HepG2 (cell line): ENCODE measurements around the gene ACTR3. TPM values are rescaled to one million over a fixed set of nuclear protein-coding genes. Genes with fewer than 3 reads are reported as not detected.

Source experiments
- ASH2L ChIP-seq: fragments of 300-600, 200-600 bp; sonication (generic); IDR thresholded peaks from 2 replicates; pipeline ENCODE4 v1.7.0; 2017; ENCODE audit warnings: low read depth, mild to moderate bottlenecking, moderate library complexity, mixed read lengths, low read length; ENCODE audit not compliant: insufficient read length
- BHLHE40 ChIP-seq: IDR thresholded peaks from 2 replicates; pipeline ENCODE4 v1.6.1; 2011; ENCODE audit warnings: low read length, improper control_type of control experiment
- CREM ChIP-seq, 2 experiments: sonication (generic) in 1 of 2; formaldehyde crosslinking in 1 of 2; IDR thresholded peaks; 2 replicates each; pipeline versions ENCODE4 v1.4.0 to v1.6.1; 2016 to 2020; ENCODE audit warnings: antibody characterized with exemption in 1 of 2, mild to moderate bottlenecking in 1 of 2, missing genetic modification reagents in 1 of 2
- EP300 ChIP-seq, 3 experiments: sonication (generic) in 1 of 3; formaldehyde crosslinking in 1 of 3; IDR thresholded peaks; 2 replicates each; pipeline versions ENCODE4 v1.5.1 to v1.6.1; 2011 to 2020; ENCODE audit warnings: low read depth in 2 of 3, low read length in 2 of 3, borderline replicate concordance in 1 of 3, improper control_type of control experiment in 1 of 3, mild to moderate bottlenecking in 1 of 3, missing genetic modification reagents in 1 of 3, moderate library complexity in 1 of 3
- FOXA1 ChIP-seq, 2 experiments: fragments of 450-650 bp in 1 of 2; sonication (generic) in 1 of 2; formaldehyde crosslinking in 1 of 2; IDR thresholded peaks; 2 replicates each; pipeline versions ENCODE4 v1.4.0 to v1.6.1; 2016 to 2020; ENCODE audit warnings: missing genetic modification reagents in 1 of 2
- GABPA ChIP-seq, 2 experiments: IDR thresholded peaks; 2 replicates each; pipeline ENCODE4 v1.6.1; 2011 to 2016; ENCODE audit warnings: low read depth in 2 of 2, low read length in 1 of 2, missing biosample characterization in 1 of 2, missing genetic modification characterization in 1 of 2
- GATAD2A ChIP-seq: IDR thresholded peaks from 2 replicates; pipeline ENCODE4 v1.6.1; 2016
- HNF4A ChIP-seq: sonication (generic); formaldehyde crosslinking; IDR thresholded peaks from 2 replicates; pipeline ENCODE4 v1.4.0; 2020; ENCODE audit warnings: missing genetic modification reagents
- MTF2 ChIP-seq: sonication (generic); formaldehyde crosslinking; IDR thresholded peaks from 2 replicates; pipeline ENCODE4 v1.5.0; 2020; ENCODE audit warnings: missing genetic modification reagents, borderline replicate concordance
- NR2C2 ChIP-seq: sonication (generic); formaldehyde crosslinking; IDR thresholded peaks from 2 replicates; pipeline ENCODE4 v1.4.0; 2020; ENCODE audit warnings: missing genetic modification reagents, mild to moderate bottlenecking, moderate library complexity, borderline replicate concordance
- SIN3A ChIP-seq: IDR thresholded peaks from 2 replicates; pipeline ENCODE4 v1.6.1; 2011; ENCODE audit warnings: low read depth, mild to moderate bottlenecking, control low read depth, low read length, borderline replicate concordance
- SOX13 ChIP-seq, 3 experiments: fragments of 450-650 bp in 1 of 3; sonication (generic) in 1 of 3; formaldehyde crosslinking in 1 of 3; IDR thresholded peaks in 2 of 3; conservative IDR thresholded peaks in 1 of 3; 2 replicates each; pipeline versions ENCODE4 v1.5.0 to v1.6.1; 2016 to 2020; ENCODE audit warnings: antibody characterized with exemption in 1 of 3, mild to moderate bottlenecking in 1 of 3, missing compliant biosample characterization in 1 of 3, missing genetic modification reagents in 1 of 3, moderate library complexity in 1 of 3
- SRY ChIP-seq: sonication (generic); formaldehyde crosslinking; IDR thresholded peaks from 2 replicates; pipeline ENCODE4 v1.8.0; 2022; ENCODE audit warnings: mild to moderate bottlenecking, missing genetic modification reagents
- TGIF2 ChIP-seq: IDR thresholded peaks from 2 replicates; pipeline ENCODE4 v1.6.1; 2016; ENCODE audit warnings: control low read depth, missing compliant biosample characterization
- ZFYVE20 ChIP-seq: sonication (generic); formaldehyde crosslinking; IDR thresholded peaks from 2 replicates; pipeline ENCODE4 v1.8.0; 2023; ENCODE audit warnings: low read depth, mild to moderate bottlenecking, moderate library complexity, missing genetic modification reagents, borderline replicate concordance
- ZNF292 ChIP-seq: sonication (generic); formaldehyde crosslinking; IDR thresholded peaks from 2 replicates; pipeline ENCODE4 v1.8.1; 2022; ENCODE audit warnings: mild to moderate bottlenecking, low read depth, missing genetic modification reagents, borderline replicate concordance
- ZNF337 ChIP-seq: sonication (generic); formaldehyde crosslinking; IDR thresholded peaks from 2 replicates; pipeline ENCODE4 v1.5.1; 2020; ENCODE audit warnings: missing genetic modification reagents, low read depth, mild to moderate bottlenecking, borderline replicate concordance
- ZNF367 ChIP-seq: sonication (generic); formaldehyde crosslinking; IDR thresholded peaks from 2 replicates; pipeline ENCODE4 v1.4.0; 2020; ENCODE audit warnings: missing genetic modification reagents, borderline replicate concordance
- ZNF567 ChIP-seq: sonication (generic); formaldehyde crosslinking; IDR thresholded peaks from 2 replicates; pipeline ENCODE4 v1.8.1; 2023; ENCODE audit warnings: mild to moderate bottlenecking, missing genetic modification reagents, borderline replicate concordance
- polyA plus RNA-seq, 8 experiments: library from polyadenylated mRNA; depleted of rRNA in 3 of 8; stranded (reverse) in 7 of 8; unstranded in 1 of 8; fragments of >200 nt; fragmentation: Illumina TruSeq in 4 of 8; extraction: Trizol in 4 of 8; gene quantifications; 2 replicates each; pipeline versions ENCODE4 v1.2.1 to v1.2.3, GENCODE V29; 2011 to 2016; ENCODE audit warnings: low read depth in 4 of 8, missing spikeins in 1 of 8, mixed read lengths in 1 of 8; ENCODE audit not compliant: insufficient read depth in 1 of 8
- total RNA-seq, 5 experiments: library from RNA; depleted of rRNA; stranded (reverse); fragments of >200 nt; fragmentation: Illumina TruSeq; extraction: Trizol; gene quantifications; 2 replicates each; pipeline ENCODE4 v1.2.3, GENCODE V29; 2016; ENCODE audit warnings: low read depth in 1 of 5
- TF ChIP-seq, protein P1 (sequence below): sonication (generic); IDR thresholded peaks from 2 replicates; pipeline ENCODE4 v1.6.1; 2016; ENCODE audit warnings: low read depth, borderline replicate concordance
- TF ChIP-seq, protein P2 (sequence below): sonication (generic); formaldehyde crosslinking; IDR thresholded peaks from 2 replicates; pipeline ENCODE4 v1.8.0; 2022; ENCODE audit warnings: mild to moderate bottlenecking, missing genetic modification reagents, moderate library complexity
- TF ChIP-seq, protein P3 (sequence below): IDR thresholded peaks from 2 replicates; pipeline ENCODE4 v1.6.1; 2012; ENCODE audit warnings: inconsistent platforms
- TF ChIP-seq, protein P4 (sequence below): sonication (generic); formaldehyde crosslinking; conservative IDR thresholded peaks from 2 replicates; pipeline ENCODE4 v1.4.0; 2020; ENCODE audit warnings: missing genetic modification reagents

Gene ACTR3
- total and polyA plus RNA-seq, 2 of the 13 experiments (the other 11 are each of a cell fraction or from before 2014, with no cell fraction given), result 123 to 225 TPM

DNA sequence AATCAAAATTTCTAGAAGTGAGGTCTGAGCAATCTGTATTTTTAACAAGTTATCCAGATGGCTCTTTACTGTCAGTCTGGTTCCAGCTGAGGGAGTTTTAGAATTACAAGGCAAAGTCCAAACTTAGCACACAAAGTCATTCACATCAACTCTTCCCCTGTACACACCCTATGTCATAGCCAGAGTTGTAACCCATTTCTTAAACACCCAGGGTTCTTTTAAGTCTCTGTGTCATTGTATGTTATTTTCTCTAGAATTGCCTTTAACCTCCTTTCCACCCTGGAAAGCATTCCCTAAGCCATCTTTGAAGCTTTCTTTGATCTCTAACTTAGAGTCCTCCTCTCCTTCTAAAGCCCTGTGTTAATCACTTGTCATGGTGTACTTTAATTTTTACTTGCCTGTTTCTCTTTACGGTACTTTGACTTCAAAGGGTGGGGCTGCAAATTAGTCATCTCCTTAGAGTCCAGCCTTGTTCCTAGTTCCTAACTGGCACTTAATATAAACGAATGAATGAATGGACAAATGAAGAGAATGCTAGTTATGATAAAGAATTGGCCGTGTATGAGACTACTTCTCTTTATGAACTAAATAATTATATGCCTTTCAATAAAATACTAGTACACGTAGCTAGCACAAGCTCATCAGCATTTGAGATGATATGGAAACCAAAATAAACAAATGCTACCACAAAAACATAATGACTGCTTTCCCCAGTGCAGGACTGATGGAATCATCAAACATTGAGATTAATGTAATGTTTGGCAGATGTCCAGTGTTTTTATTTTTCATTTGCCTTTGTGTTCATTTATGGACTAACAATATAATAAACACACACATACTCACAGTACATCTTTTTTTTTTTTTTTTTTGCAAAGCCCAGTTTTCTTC is 11.9 kb upstream of the ACTR3 start (continued):
- TF ChIP-seq EP300 (IDR thresholded peaks at IDR 0.05; ENCODE audit: low read depth in 2 of 2, low read length in 2 of 2) (0 out of 4 replicates have a peak, but pooled peaks of 1 of the 2 experiments have one; percentile 25), EP300 (CRISPR knock-in tag; IDR thresholded peaks at IDR 0.05; ENCODE audit: borderline replicate concordance) (no peak), GATAD2A (CRISPR knock-in tag) (peak; percentile 51; the same call in 1 of the 2 replicates), SOX13 (IDR thresholded peaks at IDR 0.05) (no peak), SOX13 (CRISPR knock-in tag; conservative IDR thresholded peaks at IDR 0.05 in 1 of 2, IDR thresholded peaks at IDR 0.05 in 1 of 2) (peak in 1 of 2 experiments; percentile 18; a peak in 1 of 4 replicates), ZNF567 (CRISPR knock-in tag) (no peak), MTF2 (CRISPR knock-in tag) (no peak), TGIF2 (0 out of 2 replicates have a peak, but pooled peaks have one; percentile 20), NR2C2 (CRISPR knock-in tag) (no peak), ZFYVE20 (CRISPR knock-in tag) (no peak), CREM (IDR thresholded peaks at IDR 0.05) (peak; percentile 25; the same call in 1 of the 2 replicates), CREM (CRISPR knock-in tag; IDR thresholded peaks at IDR 0.05) (no peak), ZNF337 (no peak), HNF4A (CRISPR knock-in tag) (peak; percentile 79), BHLHE40 (0 out of 2 replicates have a peak, but pooled peaks have one; percentile 10), GABPA (IDR thresholded peaks at IDR 0.05; ENCODE audit: low read depth, low read length) (no peak), GABPA (CRISPR knock-in tag; IDR thresholded peaks at IDR 0.05; ENCODE audit: low read depth) (no peak), ZNF367 (CRISPR knock-in tag) (no peak), ZNF292 (no peak; the same call in 1 of the 2 replicates), SRY (no peak), ASH2L (peak; percentile 35), FOXA1 (IDR thresholded peaks at IDR 0.05) (no peak), FOXA1 (CRISPR knock-in tag; IDR thresholded peaks at IDR 0.05) (peak; percentile 33; the same call in 1 of the 2 replicates), SIN3A (no peak)
- TF ChIP-seq, protein P1, sequence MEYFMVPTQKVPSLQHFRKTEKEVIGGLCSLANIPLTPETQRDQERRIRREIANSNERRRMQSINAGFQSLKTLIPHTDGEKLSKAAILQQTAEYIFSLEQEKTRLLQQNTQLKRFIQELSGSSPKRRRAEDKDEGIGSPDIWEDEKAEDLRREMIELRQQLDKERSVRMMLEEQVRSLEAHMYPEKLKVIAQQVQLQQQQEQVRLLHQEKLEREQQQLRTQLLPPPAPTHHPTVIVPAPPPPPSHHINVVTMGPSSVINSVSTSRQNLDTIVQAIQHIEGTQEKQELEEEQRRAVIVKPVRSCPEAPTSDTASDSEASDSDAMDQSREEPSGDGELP, result peak; percentile 83
- TF ChIP-seq, protein P2, sequence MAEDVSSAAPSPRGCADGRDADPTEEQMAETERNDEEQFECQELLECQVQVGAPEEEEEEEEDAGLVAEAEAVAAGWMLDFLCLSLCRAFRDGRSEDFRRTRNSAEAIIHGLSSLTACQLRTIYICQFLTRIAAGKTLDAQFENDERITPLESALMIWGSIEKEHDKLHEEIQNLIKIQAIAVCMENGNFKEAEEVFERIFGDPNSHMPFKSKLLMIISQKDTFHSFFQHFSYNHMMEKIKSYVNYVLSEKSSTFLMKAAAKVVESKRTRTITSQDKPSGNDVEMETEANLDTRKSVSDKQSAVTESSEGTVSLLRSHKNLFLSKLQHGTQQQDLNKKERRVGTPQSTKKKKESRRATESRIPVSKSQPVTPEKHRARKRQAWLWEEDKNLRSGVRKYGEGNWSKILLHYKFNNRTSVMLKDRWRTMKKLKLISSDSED (CRISPR knock-in tag), result no peak
- TF ChIP-seq, protein P3, sequence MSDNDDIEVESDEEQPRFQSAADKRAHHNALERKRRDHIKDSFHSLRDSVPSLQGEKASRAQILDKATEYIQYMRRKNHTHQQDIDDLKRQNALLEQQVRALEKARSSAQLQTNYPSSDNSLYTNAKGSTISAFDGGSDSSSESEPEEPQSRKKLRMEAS, result 0 out of 2 replicates have a peak, but pooled peaks have one; percentile 22
- TF ChIP-seq, protein P4, sequence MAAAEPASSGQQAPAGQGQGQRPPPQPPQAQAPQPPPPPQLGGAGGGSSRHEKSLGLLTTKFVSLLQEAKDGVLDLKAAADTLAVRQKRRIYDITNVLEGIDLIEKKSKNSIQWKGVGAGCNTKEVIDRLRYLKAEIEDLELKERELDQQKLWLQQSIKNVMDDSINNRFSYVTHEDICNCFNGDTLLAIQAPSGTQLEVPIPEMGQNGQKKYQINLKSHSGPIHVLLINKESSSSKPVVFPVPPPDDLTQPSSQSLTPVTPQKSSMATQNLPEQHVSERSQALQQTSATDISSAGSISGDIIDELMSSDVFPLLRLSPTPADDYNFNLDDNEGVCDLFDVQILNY (CRISPR knock-in tag), result no peak
